GM23338 (cell line): ENCODE results near the gene CACNA1C. TPM values are rescaled to one million over a fixed set of nuclear protein-coding genes. Genes with fewer than 3 reads are reported as not detected.

Experiments
- ATAC-seq: fragments of 200-7000 bp; cut with Tn5 transposase; 3 replicates; pipeline ENCODE4 v1.9.1; 2020
- DNase-seq: peaks from one replicate; pipeline ENCODE4 v3.0.0-alpha.2; 2015; ENCODE audit warnings: low spot score
- H2AFZ ChIP-seq: fragments of 200-600 bp; sonication (generic); 2 replicates; pipeline ENCODE4 v1.8.0; 2016; ENCODE audit warnings: antibody characterized with exemption, mild to moderate bottlenecking, moderate library complexity
- H3F3A ChIP-seq: fragments of 200-600 bp; sonication (generic); replicated peaks from 2 replicates; pipeline ENCODE4 v1.8.0; 2017; ENCODE audit warnings: antibody characterized with exemption, mixed run types, low read depth
- H3K27ac ChIP-seq: fragments of 200-600 bp; sonication (generic); 2 replicates; pipeline ENCODE4 v1.6.1; 2016; ENCODE audit warnings: low read depth
- H3K27me3 ChIP-seq: fragments of 200-600 bp; sonication (generic); 2 replicates; pipeline ENCODE4 v1.8.0; 2016; ENCODE audit warnings: mild to moderate bottlenecking, mixed run types, moderate library complexity; ENCODE audit not compliant: insufficient read depth
- H3K36me3 ChIP-seq: fragments of 200-600 bp; sonication (generic); 2 replicates; pipeline ENCODE4 v1.8.0; 2016; ENCODE audit warnings: mild to moderate bottlenecking; ENCODE audit not compliant: insufficient read depth
- H3K4me1 ChIP-seq: fragments of 200-600 bp; sonication (generic); 2 replicates; pipeline ENCODE4 v1.8.0; 2016; ENCODE audit warnings: mild to moderate bottlenecking, moderate library complexity; ENCODE audit not compliant: insufficient read depth
- H3K4me2 ChIP-seq: fragments of 200-600 bp; sonication (generic); 2 replicates; pipeline ENCODE4 v1.7.1; 2017; ENCODE audit warnings: mixed run types
- H3K4me3 ChIP-seq: fragments of 200-600 bp; sonication (generic); 2 replicates; pipeline ENCODE4 v1.6.1; 2016; ENCODE audit warnings: mixed run types
- H3K79me2 ChIP-seq: fragments of 200-600 bp; sonication (generic); replicated peaks from 2 replicates; pipeline ENCODE4 v1.8.0; 2017; ENCODE audit warnings: mild to moderate bottlenecking; ENCODE audit not compliant: insufficient read depth
- H3K9me2 ChIP-seq: fragments of 200-600 bp; sonication (generic); 2 replicates; pipeline ENCODE4 v1.8.0; 2017; ENCODE audit not compliant: insufficient read depth
- H4K20me1 ChIP-seq: fragments of 200-600 bp; sonication (generic); replicated peaks from 2 replicates; pipeline ENCODE4 v1.8.0; 2017; ENCODE audit warnings: mild to moderate bottlenecking; ENCODE audit not compliant: insufficient read depth
- H3K27ac Mint-ChIP-seq: 2 replicates; pipeline ENCODE4 v1.8.0; 2020; ENCODE audit warnings: inconsistent platforms, mild to moderate bottlenecking, moderate library complexity, mixed read lengths
- H3K27me3 Mint-ChIP-seq: 3 replicates; pipeline ENCODE4 v1.8.0; 2022; ENCODE audit warnings: low read depth, mild to moderate bottlenecking, moderate library complexity, mixed read lengths, inconsistent platforms; ENCODE audit not compliant: insufficient read depth, poor library complexity
- H3K36me3 Mint-ChIP-seq: 3 replicates; pipeline ENCODE4 v1.8.0; 2021; ENCODE audit warnings: low read depth, mild to moderate bottlenecking, inconsistent platforms, moderate library complexity, mixed read lengths
- H3K4me1 Mint-ChIP-seq: 3 replicates; pipeline ENCODE4 v1.8.0; 2020; ENCODE audit warnings: mild to moderate bottlenecking, inconsistent platforms, mixed read lengths
- H3K4me3 Mint-ChIP-seq: 3 replicates; pipeline ENCODE4 v1.8.0; 2021; ENCODE audit warnings: moderate library complexity, mild to moderate bottlenecking, inconsistent platforms, mixed read lengths
- H3K9me3 Mint-ChIP-seq: 3 replicates; pipeline ENCODE4 v1.8.0; 2020; ENCODE audit warnings: moderate library complexity, mild to moderate bottlenecking, inconsistent platforms, mixed read lengths
- CREB1 ChIP-seq: fragments of 250-450 bp; sonication (Bioruptor Pico); IDR thresholded peaks from 2 replicates; pipeline ENCODE4 v1.5.0; 2020; ENCODE audit warnings: low read depth, mild to moderate bottlenecking, moderate library complexity
- EZH2 ChIP-seq: fragments of 200-600 bp; sonication (generic); IDR thresholded peaks from one replicate; pipeline ENCODE4 v1.8.0; 2017; ENCODE audit warnings: antibody characterized with exemption, mild to moderate bottlenecking, low read depth; ENCODE audit not compliant: unreplicated experiment
- JUNB ChIP-seq: IDR thresholded peaks from one replicate; pipeline ENCODE4 v1.6.1; 2016; ENCODE audit warnings: antibody characterized with exemption; ENCODE audit not compliant: unreplicated experiment
- POLR2AphosphoS5 ChIP-seq: IDR thresholded peaks from 2 replicates; pipeline ENCODE4 v1.6.1; 2016; ENCODE audit warnings: antibody characterized with exemption, low read depth
- ZNF462 ChIP-seq: fragments of 250-450 bp; sonication (Bioruptor Pico); IDR thresholded peaks from 2 replicates; pipeline ENCODE4 v1.5.0; 2020; ENCODE audit warnings: mild to moderate bottlenecking, moderate library complexity
- polyA plus RNA-seq: library from polyadenylated mRNA; unstranded; fragments of >200 nt; fragmentation: Nextera tagmentation; extraction: Ambion mirVana; gene quantifications from 2 replicates; pipeline ENCODE4 v1.2.1, GENCODE V29; 2016
- total RNA-seq: library from RNA; depleted of rRNA; stranded (reverse); fragments of >200 nt; shearing (Covaris generic); gene quantifications from 2 replicates; pipeline ENCODE4 v1.2.3, GENCODE V29; 2014
- TF ChIP-seq, protein P1 (sequence below): IDR thresholded peaks from 2 replicates; pipeline ENCODE4 v1.6.1; 2016; ENCODE audit warnings: antibody characterized with exemption

The CACNA1C gene
- total and polyA plus RNA-seq, 2 experiments from 2014 or later, result 0.78 to 2.1 TPM

DNA sequence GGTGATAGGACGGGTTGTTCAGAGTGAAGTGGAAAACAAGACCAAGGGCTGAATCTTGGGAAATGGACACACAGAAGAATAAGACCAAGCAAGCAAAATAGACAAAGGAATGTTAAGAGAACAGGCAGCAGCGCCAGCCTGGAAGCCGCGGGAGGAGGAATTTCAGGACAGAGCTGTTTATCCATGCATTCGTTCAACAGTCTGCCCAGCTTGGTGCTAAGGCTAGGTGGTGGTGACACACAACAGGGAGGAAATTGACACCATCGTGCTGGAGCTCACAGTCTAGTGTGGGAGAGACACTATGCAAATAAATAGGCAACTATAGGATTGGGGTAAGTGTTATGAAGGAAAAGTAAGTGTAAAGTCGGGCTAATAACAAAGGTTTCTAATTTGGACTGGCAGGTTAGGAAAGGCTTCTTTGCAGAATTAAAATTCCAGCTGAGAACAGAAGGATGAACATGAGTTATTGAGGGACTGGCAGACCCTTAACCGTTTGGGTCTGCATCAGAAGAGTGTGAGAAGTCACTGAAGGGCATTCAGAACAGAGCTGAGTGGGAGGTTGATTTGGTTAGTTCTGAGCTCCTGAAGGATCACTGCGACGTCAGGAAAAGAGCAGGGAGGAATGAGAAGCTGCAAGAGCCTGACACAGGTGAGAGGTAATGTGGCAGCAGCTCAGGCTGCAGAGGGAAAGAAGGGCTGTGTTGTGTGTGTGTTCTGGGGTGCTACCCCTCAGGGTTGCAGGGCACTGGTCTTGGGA is 499.4 kb downstream of the CACNA1C start (continued):
- TF ChIP-seq ZNF462 (CRISPR knock-in tag), result no peak

DNA sequence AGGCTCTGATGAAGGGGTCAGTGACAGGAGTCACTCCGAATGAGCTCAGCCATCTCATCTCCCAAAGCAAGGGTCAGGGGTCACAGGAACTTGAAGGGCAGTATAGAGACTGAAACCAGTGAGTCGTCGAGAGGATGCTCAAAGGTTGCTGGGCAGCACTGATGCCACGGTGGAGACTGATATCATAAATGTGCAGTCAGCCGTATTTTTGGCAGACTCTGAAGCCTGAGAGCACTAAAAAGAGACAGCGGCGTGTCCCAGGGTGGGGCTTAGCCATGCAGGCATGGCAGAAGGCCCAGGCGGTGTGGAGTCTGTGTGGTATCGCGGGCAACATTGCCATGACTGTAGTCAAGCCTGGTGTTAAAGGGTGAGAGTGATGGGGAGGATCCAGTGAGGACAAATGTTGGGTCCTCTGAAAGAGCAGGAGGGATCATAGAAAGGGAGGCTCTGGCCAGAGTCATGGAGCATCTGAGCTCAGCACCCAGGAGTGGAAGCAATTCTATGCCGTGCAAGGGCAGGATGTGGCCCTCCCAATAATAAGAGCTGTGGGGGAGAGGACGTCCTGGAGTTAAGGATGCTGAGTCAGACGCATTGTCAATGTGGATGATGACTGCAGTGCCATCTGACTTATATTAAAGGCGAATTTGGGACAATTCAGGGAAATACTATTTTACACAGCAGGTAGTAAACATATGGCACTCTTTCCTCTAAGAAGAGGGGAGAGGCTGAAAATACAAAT is 500.8 kb downstream of the CACNA1C start:
- no peaks in the 10 kb centered on the region for H3K4me1 ChIP-seq
- no peak for TF ChIP-seq CREB1 (CRISPR knock-in tag)
- no peak for TF ChIP-seq ZNF462 (CRISPR knock-in tag)
- TF ChIP-seq EZH2, result no peak
- no peak for TF ChIP-seq JUNB
- TF ChIP-seq, protein P1, sequence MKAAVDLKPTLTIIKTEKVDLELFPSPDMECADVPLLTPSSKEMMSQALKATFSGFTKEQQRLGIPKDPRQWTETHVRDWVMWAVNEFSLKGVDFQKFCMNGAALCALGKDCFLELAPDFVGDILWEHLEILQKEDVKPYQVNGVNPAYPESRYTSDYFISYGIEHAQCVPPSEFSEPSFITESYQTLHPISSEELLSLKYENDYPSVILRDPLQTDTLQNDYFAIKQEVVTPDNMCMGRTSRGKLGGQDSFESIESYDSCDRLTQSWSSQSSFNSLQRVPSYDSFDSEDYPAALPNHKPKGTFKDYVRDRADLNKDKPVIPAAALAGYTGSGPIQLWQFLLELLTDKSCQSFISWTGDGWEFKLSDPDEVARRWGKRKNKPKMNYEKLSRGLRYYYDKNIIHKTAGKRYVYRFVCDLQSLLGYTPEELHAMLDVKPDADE, result no peak
- no peak for TF ChIP-seq POLR2AphosphoS5

More for the DNA sequence above, 500.8 kb downstream of the CACNA1C start:
- H3K4me3 ChIP-seq, result no peak overlapping the region
- no peak overlapping the region for H3K4me3 Mint-ChIP-seq
- peaks cover 6% of the 10 kb centered on the region for H3K27me3 Mint-ChIP-seq
- H3K27ac ChIP-seq, result no peak overlapping the region
- no peaks in the 10 kb centered on the region for H3K36me3 Mint-ChIP-seq
- no peaks in the 10 kb centered on the region for H3K79me2 ChIP-seq
- no peak overlapping the region for H3K4me2 ChIP-seq
- no peak overlapping the region for H3K27ac Mint-ChIP-seq
- H3F3A ChIP-seq, result no peaks in the 10 kb centered on the region
- no peaks in the 10 kb centered on the region for H3K9me2 ChIP-seq
- H3K36me3 ChIP-seq, result no peaks in the 10 kb centered on the region
- DNase-seq (no peak), ATAC-seq (no peak)
- H3K27me3 ChIP-seq, result no peaks in the 10 kb centered on the region
- no peaks in the 10 kb centered on the region for H3K9me3 Mint-ChIP-seq
- peaks cover 3% of the 10 kb centered on the region; the same call in 2 of the 3 replicates for H3K4me1 Mint-ChIP-seq
- no peaks in the 10 kb centered on the region for H4K20me1 ChIP-seq
- no peak overlapping the region for H2AFZ ChIP-seq
